SK-N-SH (cell line): ENCODE measurements around the gene MADD. TPM values are rescaled to one million over a fixed set of nuclear protein-coding genes. Genes with fewer than 3 reads are reported as not detected.

Experiments
- CTCF ChIA-PET: fragments of 300-600, 350-600 bp; formaldehyde crosslinking; extraction: SDS; loops from one replicate; lab custom pipeline; 2021; lab: Yijun Ruan, JAX
- POLR2A ChIA-PET: fragments of 350-600 bp; sonication (Branson Sonifier 250); formaldehyde crosslinking; extraction: SDS; loops from one replicate; lab custom pipeline; 2020; ENCODE audit warnings: antibody characterized with exemption, inconsistent platforms; lab: Yijun Ruan, JAX
- DNase-seq: peaks from one replicate; pipeline ENCODE4 v3.0.0; 2012
- H2AFZ ChIP-seq: fragments of 200-600 bp; sonication (generic); 2 replicates; pipeline ENCODE4 v1.8.1; 2016; ENCODE audit warnings: antibody characterized with exemption, mild to moderate bottlenecking, low read depth
- H3F3A ChIP-seq: fragments of 200-600 bp; sonication (generic); replicated peaks from 2 replicates; pipeline ENCODE3; 2016; ENCODE audit warnings: antibody characterized with exemption, mild to moderate bottlenecking; ENCODE audit not compliant: insufficient read depth
- H3K27ac ChIP-seq, 2 experiments: fragments of 200-500 bp in 1 of 2; fragments of 200-600 bp in 1 of 2; sonication (Bioruptor generic) in 1 of 2; sonication (generic), shearing (Covaris generic) in 1 of 2; 2 replicates each; pipeline versions ENCODE4 v1.5.1 to v1.6.1; 2014 to 2016; ENCODE audit warnings: low read depth in 2 of 2, inconsistent platforms in 1 of 2, low read length in 1 of 2, mild to moderate bottlenecking in 1 of 2, mixed read lengths in 1 of 2
- H3K27me3 ChIP-seq: fragments of 200-600 bp; sonication (generic), shearing (Covaris generic); 2 replicates; pipeline ENCODE4 v1.6.1; 2016; ENCODE audit warnings: mixed run types; ENCODE audit not compliant: insufficient read depth
- H3K36me3 ChIP-seq, 2 experiments: fragments of 200-500 bp in 1 of 2; fragments of 200-600 bp in 1 of 2; sonication (Bioruptor generic) in 1 of 2; sonication (generic) in 1 of 2; replicated peaks in 1 of 2; 2 replicates each; pipeline versions ENCODE3 to v1.5.1; 2014 to 2016; ENCODE audit warnings: low read length in 1 of 2, mild to moderate bottlenecking in 1 of 2; ENCODE audit not compliant: insufficient read depth in 2 of 2, control insufficient read depth in 1 of 2
- H3K4me1 ChIP-seq, 2 experiments: fragments of 200-500 bp in 1 of 2; fragments of 200-600 bp in 1 of 2; sonication (Bioruptor generic) in 1 of 2; sonication (generic), shearing (Covaris generic) in 1 of 2; 2 replicates each; pipeline versions ENCODE4 v1.5.1 to v1.6.1; 2014 to 2016; ENCODE audit warnings: low read depth in 1 of 2, low read length in 1 of 2, mixed run types in 1 of 2; ENCODE audit not compliant: insufficient read depth in 2 of 2, control insufficient read depth in 1 of 2
- H3K4me2 ChIP-seq: fragments of 200-600 bp; sonication (generic), shearing (Covaris generic); 2 replicates; pipeline ENCODE4 v1.6.1; 2017; ENCODE audit warnings: mixed run types
- H3K4me3 ChIP-seq, 2 experiments: fragments of 200-500 bp in 1 of 2; fragments of 200-600 bp in 1 of 2; sonication (Bioruptor generic) in 1 of 2; sonication (generic), shearing (Covaris generic) in 1 of 2; 2 replicates each; pipeline versions ENCODE4 v1.5.1 to v1.8.1; 2014 to 2016; ENCODE audit warnings: low read depth in 2 of 2, inconsistent platforms in 1 of 2, low read length in 1 of 2, mild to moderate bottlenecking in 1 of 2, mixed read lengths in 1 of 2, moderate library complexity in 1 of 2
- H3K79me2 ChIP-seq: fragments of 200-600 bp; sonication (generic); 2 replicates; pipeline ENCODE4 v1.8.1; 2017; ENCODE audit warnings: mild to moderate bottlenecking; ENCODE audit not compliant: insufficient read depth
- H3K9ac ChIP-seq: fragments of 200-600 bp; sonication (generic); 2 replicates; pipeline ENCODE4 v1.6.1; 2017; ENCODE audit warnings: mixed run types
- H3K9me2 ChIP-seq: fragments of 200-600 bp; sonication (generic); 2 replicates; pipeline ENCODE4 v1.6.1; 2017; ENCODE audit warnings: mixed run types
- H3K9me3 ChIP-seq: fragments of 200-600 bp; sonication (generic); 2 replicates; pipeline ENCODE4 v1.6.1; 2017; ENCODE audit warnings: mixed run types, mild to moderate bottlenecking, moderate library complexity
- H4K20me1 ChIP-seq: fragments of 200-600 bp; sonication (generic); 2 replicates; pipeline ENCODE4 v1.6.1; 2017; ENCODE audit warnings: mild to moderate bottlenecking, mixed run types; ENCODE audit not compliant: insufficient read depth
- CHD2 ChIP-seq: fragments of 150-350 bp; IDR thresholded peaks from 2 replicates; pipeline ENCODE4 v1.6.1; 2018; ENCODE audit warnings: low read length; ENCODE audit not compliant: partially characterized antibody
- CTCF ChIP-seq: fragments of 200-600 bp; sonication (generic); IDR thresholded peaks from 2 replicates; pipeline ENCODE4 v1.6.1; 2017; ENCODE audit warnings: antibody characterized with exemption, mild to moderate bottlenecking, moderate library complexity
- EP300 ChIP-seq, 2 experiments: IDR thresholded peaks; 2 replicates each; pipeline versions ENCODE4 v1.4.0 to v1.6.1; 2012; ENCODE audit warnings: borderline replicate concordance in 1 of 2, low read depth in 1 of 2, low read length in 1 of 2
- FOSL2 ChIP-seq: IDR thresholded peaks from 2 replicates; pipeline ENCODE4 v1.4.0; 2012; ENCODE audit warnings: low read depth, mild to moderate bottlenecking, moderate library complexity, borderline replicate concordance
- FOXJ3 ChIP-seq: sonication (generic); formaldehyde crosslinking; IDR thresholded peaks from 2 replicates; pipeline ENCODE4 v1.5.1; 2020; ENCODE audit warnings: mild to moderate bottlenecking, missing genetic modification reagents
- MEF2A ChIP-seq: IDR thresholded peaks from 2 replicates; pipeline ENCODE4 v1.4.0; 2012; ENCODE audit warnings: low read depth, borderline replicate concordance
- MXI1 ChIP-seq: IDR thresholded peaks from 2 replicates; pipeline ENCODE4 v1.6.1; 2012; ENCODE audit warnings: mild to moderate bottlenecking, low read depth, low read length, improper control_type of control experiment
- NFIC ChIP-seq: IDR thresholded peaks from 2 replicates; pipeline ENCODE4 v1.4.0; 2012; ENCODE audit warnings: borderline replicate concordance
- NRF1 ChIP-seq: IDR thresholded peaks from 2 replicates; pipeline ENCODE4 v1.6.1; 2012; ENCODE audit warnings: low read depth, mild to moderate bottlenecking, low read length
- PBX3 ChIP-seq: IDR thresholded peaks from 2 replicates; pipeline ENCODE4; 2012
- RAD21 ChIP-seq: IDR thresholded peaks from 2 replicates; pipeline ENCODE4 v1.6.1; 2012; ENCODE audit warnings: mild to moderate bottlenecking, low read length
- RCOR1 ChIP-seq: fragments of 150-350 bp; IDR thresholded peaks from 2 replicates; pipeline ENCODE4 v1.6.1; 2017; ENCODE audit warnings: antibody characterized with exemption, low read length
- REST ChIP-seq: IDR thresholded peaks from 2 replicates; pipeline ENCODE4 v1.6.1; 2012; ENCODE audit warnings: mild to moderate bottlenecking, low read depth, low read length, moderate library complexity
- RFX5 ChIP-seq: IDR thresholded peaks from 2 replicates; pipeline ENCODE4 v1.6.1; 2012; ENCODE audit warnings: mild to moderate bottlenecking, improper control_type of control experiment, low read length
- RXRA ChIP-seq: IDR thresholded peaks from 2 replicates; pipeline ENCODE4 v1.4.0; 2012; ENCODE audit warnings: low read depth, mild to moderate bottlenecking, borderline replicate concordance
- TCF12 ChIP-seq: IDR thresholded peaks from 2 replicates; pipeline ENCODE4 v1.4.0; 2012
- TEAD4 ChIP-seq: IDR thresholded peaks from 2 replicates; pipeline ENCODE4 v1.4.0; 2012; ENCODE audit warnings: mild to moderate bottlenecking, borderline replicate concordance; ENCODE audit not compliant: insufficient read depth
- USF2 ChIP-seq: fragments of 150-350 bp; IDR thresholded peaks from 2 replicates; pipeline ENCODE4 v1.6.1; 2017; ENCODE audit warnings: antibody characterized with exemption, low read length, low read depth, borderline replicate concordance
- ZBTB33 ChIP-seq: IDR thresholded peaks from 2 replicates; pipeline ENCODE4 v1.4.0; 2012; ENCODE audit warnings: low read depth, borderline replicate concordance
- WGBS: methylation state at CpG from one replicate; pipeline ENCODE4 v1.1.6; 2017; ENCODE audit warnings: low lambda C conversion rate; 5-methylcytosine and 5-hydroxymethylcytosine counted together
- polyA plus RNA-seq, 3 experiments: library from polyadenylated mRNA; depleted of rRNA; stranded (reverse); fragments of >200 nt; gene quantifications; 2 replicates each; pipeline ENCODE4 v1.2.3, GENCODE V29; 2012

The MADD gene
- polyA plus RNA-seq, 1 of the 3 experiments (the other 2 are of a cell fraction) = 16.4 TPM

GRCh38 chr11:47253660-47254059 lies 16.3 kb upstream of the MADD start:
- no peaks in the 10 kb centered on the region for H3K9me2 ChIP-seq
- CTCF ChIA-PET = interaction anchor here (1.0 to 1.8 kb wide), 6 partner anchors 17 to 101 kb away, joined by 3 to 6 read pairs (median 3); no protein-coding TSS in a partner anchor
- peaks cover 18 to 27% of the 10 kb centered on the region in 2 experiments; a peak in 2 of 4 replicates for H3K4me1 ChIP-seq
- no peaks in the 10 kb centered on the region for H3K36me3 ChIP-seq
- H4K20me1 ChIP-seq = no peaks in the 10 kb centered on the region
- no peaks in the 10 kb centered on the region for H3F3A ChIP-seq
- TF ChIP-seq FOSL2 = no peak
- TF ChIP-seq CTCF = no peak
- no peak for TF ChIP-seq EP300 (IDR thresholded peaks at IDR 0.05; ENCODE audit: borderline replicate concordance in 1 of 2, low read depth in 1 of 2, low read length in 1 of 2)
- TF ChIP-seq RXRA = no peak
- no peak for TF ChIP-seq TCF12
- no peak for TF ChIP-seq PBX3
- TF ChIP-seq RCOR1 = no peak
- TF ChIP-seq REST = no peak
- no peak for TF ChIP-seq NFIC
- TF ChIP-seq CHD2 = no peak
- no peak for TF ChIP-seq TEAD4
- no peak for TF ChIP-seq RAD21
- no peak for TF ChIP-seq NRF1
- no peak for TF ChIP-seq MEF2A
- TF ChIP-seq ZBTB33 = no peak
- no peak for TF ChIP-seq MXI1
- TF ChIP-seq USF2 = no peak
- no peak for TF ChIP-seq RFX5
- TF ChIP-seq FOXJ3 = no peak
- H3K4me2 ChIP-seq = no peak overlapping the region
- peaks cover 7% of the 10 kb centered on the region for H3K79me2 ChIP-seq
- no peak for DNase-seq
- WGBS = 92% methylated on average over 1 of the region's 2 CpGs
- POLR2A ChIA-PET = interaction anchor here (1.6 kb wide), 1 partner anchor 66 kb away, joined by 6 read pairs; no protein-coding TSS in a partner anchor
- H3K9ac ChIP-seq = no peak overlapping the region
- no peak overlapping the region for H3K4me3 ChIP-seq
- no peak overlapping the region for H3K27ac ChIP-seq
- no peak overlapping the region for H2AFZ ChIP-seq
- no peaks in the 10 kb centered on the region for H3K27me3 ChIP-seq
- no peaks in the 10 kb centered on the region for H3K9me3 ChIP-seq
